GM12892 (cell line): ENCODE measurements around the gene RET.

Experiments
- POLR2A ChIP-seq: IDR thresholded peaks from 2 replicates; pipeline ENCODE4 v1.6.1; 2011; ENCODE audit warnings: low read depth, low read length, control low read depth
- POLR2AphosphoS5 ChIP-seq: IDR thresholded peaks from 2 replicates; pipeline ENCODE4 v1.6.1; 2011; ENCODE audit warnings: low read depth, low read length, control low read depth
- TAF1 ChIP-seq: IDR thresholded peaks from 2 replicates; pipeline ENCODE4 v1.6.1; 2011; ENCODE audit warnings: low read depth, mild to moderate bottlenecking, control low read depth, low read length, borderline replicate concordance

GRCh38 chr10:43046288-43046991, 30.4 kb upstream of the RET start:
- TF ChIP-seq POLR2A, result no peak
- no peak for TF ChIP-seq TAF1
- TF ChIP-seq POLR2AphosphoS5, result no peak
